Esophagus muscularis mucosa (tissue), 4 donors: Measurements from ENCODE around the gene C14orf180.

ENCODE experiments used
- CTCF ChIP-seq, 3 experiments: fragments of 200-600 bp in 2 of 3; fragments of 450-650 bp in 1 of 3; sonication (generic) in 2 of 3; IDR thresholded peaks; one replicate each; pipeline ENCODE4 v1.5.1; 2017 to 2019; ENCODE audit warnings: antibody characterized with exemption in 3 of 3, mild to moderate bottlenecking in 2 of 3, moderate library complexity in 1 of 3
- EP300 ChIP-seq: sonication (generic); formaldehyde crosslinking; IDR thresholded peaks from one replicate; pipeline ENCODE4 v1.6.1; 2017; ENCODE audit warnings: antibody characterized with exemption
- POLR2A ChIP-seq: fragments of 450-650 bp; IDR thresholded peaks from one replicate; pipeline ENCODE4 v1.6.1; 2017; ENCODE audit warnings: antibody characterized with exemption, moderate library complexity, mild to moderate bottlenecking, low read depth
- POLR2AphosphoS5 ChIP-seq, 2 donors: sonication (generic); formaldehyde crosslinking; IDR thresholded peaks; one replicate each; pipeline ENCODE4 v1.6.1; 2017; ENCODE audit warnings: antibody characterized with exemption in 2 of 2

- TF ChIP-seq CTCF (IDR thresholded peaks at IDR 0.05) (no peak), POLR2A (no peak), EP300 (no peak), POLR2AphosphoS5 (IDR thresholded peaks at IDR 0.05) (no peak)
Measured at GRCh38 chr14:104554608-104555429, 24.7 kb upstream of the C14orf180 start.
